ENCODE data around the gene SLC38A8.

Gene SLC38A8

GRCh38 chr16:84038469-84038868, 4.1 kb downstream of the SLC38A8 start:
- peaks cover 5% of the 10 kb centered on the region; the same call in 1 of the 2 replicates for H3K9me3 ChIP-seq (ENCODE audit: control insufficient read depth, insufficient read depth, low read length)
- peaks cover 4% of the 10 kb centered on the region; the same call in 1 of the 2 replicates for H3K4me1 ChIP-seq (ENCODE audit: insufficient read depth, low read length)
- no peak overlapping the region for H3K9ac ChIP-seq (ENCODE audit: low read depth, low read length)
- H3K36me3 ChIP-seq (ENCODE audit: insufficient read depth, low read length) = no peaks in the 10 kb centered on the region

DNA sequence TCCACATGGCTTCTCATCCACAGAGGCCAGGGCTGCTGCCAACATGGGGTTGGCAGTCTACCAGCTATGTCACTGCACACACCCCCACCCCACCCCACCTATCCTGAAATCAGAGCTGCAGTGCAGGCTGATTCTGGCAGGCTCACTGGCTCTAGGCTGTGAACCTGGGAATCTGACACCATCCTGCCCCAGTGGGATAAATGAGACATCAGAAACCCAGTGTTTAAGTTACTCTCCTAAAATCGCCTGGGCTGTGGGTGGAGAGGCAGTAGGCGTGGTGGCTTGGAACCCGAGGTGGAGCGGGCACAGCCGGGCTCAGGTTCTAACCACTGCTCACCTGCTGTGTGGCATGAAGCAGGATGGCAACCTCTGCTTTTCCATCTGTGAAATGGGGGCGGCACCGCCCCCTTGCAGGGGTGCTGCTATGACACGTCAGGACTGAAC, 5.6 kb downstream of the SLC38A8 start:
- H3K9me3 ChIP-seq (ENCODE audit: control insufficient read depth, insufficient read depth, low read length) = peaks cover 5% of the 10 kb centered on the region; the same call in 1 of the 2 replicates
- H3K9ac ChIP-seq (ENCODE audit: low read depth, low read length) = no peak overlapping the region
- H3K36me3 ChIP-seq (ENCODE audit: insufficient read depth, low read length) = no peaks in the 10 kb centered on the region
- H3K4me1 ChIP-seq (ENCODE audit: insufficient read depth, low read length) = no peaks in the 10 kb centered on the region

- H3K9ac ChIP-seq (ENCODE audit: low read depth, low read length) = no peak overlapping the region
- H3K9me3 ChIP-seq (ENCODE audit: control insufficient read depth, insufficient read depth, low read length) = peaks cover 5% of the 10 kb centered on the region; the same call in 1 of the 2 replicates
- no peaks in the 10 kb centered on the region for H3K4me1 ChIP-seq (ENCODE audit: insufficient read depth, low read length)
- no peaks in the 10 kb centered on the region for H3K36me3 ChIP-seq (ENCODE audit: insufficient read depth, low read length)
Observed at GRCh38 chr16:84036131-84036530, 6.5 kb downstream of the SLC38A8 start.

DNA sequence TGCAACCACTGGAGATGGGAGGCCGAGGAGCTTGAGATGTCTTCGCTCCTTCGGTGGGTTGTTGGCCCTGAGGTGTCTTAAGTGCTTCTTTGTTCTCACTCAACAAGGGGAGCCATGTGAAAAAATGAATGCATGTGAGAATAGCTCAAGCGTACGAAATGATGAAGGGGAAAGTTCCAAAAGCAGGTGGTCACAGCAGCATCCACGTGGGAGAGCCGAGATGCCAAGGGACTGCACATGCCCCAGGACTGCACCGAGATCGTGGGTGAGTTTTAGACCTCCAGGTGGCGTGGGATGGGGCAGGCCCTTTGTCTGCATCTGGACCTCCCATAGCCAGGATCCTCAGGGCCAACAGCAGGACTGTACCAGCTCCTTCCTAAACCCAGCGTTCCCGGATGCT, 8.1 kb downstream of the SLC38A8 start:
- no peaks in the 10 kb centered on the region for H3K36me3 ChIP-seq (ENCODE audit: insufficient read depth, low read length)
- H3K4me1 ChIP-seq (ENCODE audit: insufficient read depth, low read length) = no peaks in the 10 kb centered on the region
- H3K9me3 ChIP-seq (ENCODE audit: control insufficient read depth, insufficient read depth, low read length) = peaks cover 5% of the 10 kb centered on the region; the same call in 1 of the 2 replicates
- H3K9ac ChIP-seq (ENCODE audit: low read depth, low read length) = no peak overlapping the region

DNA sequence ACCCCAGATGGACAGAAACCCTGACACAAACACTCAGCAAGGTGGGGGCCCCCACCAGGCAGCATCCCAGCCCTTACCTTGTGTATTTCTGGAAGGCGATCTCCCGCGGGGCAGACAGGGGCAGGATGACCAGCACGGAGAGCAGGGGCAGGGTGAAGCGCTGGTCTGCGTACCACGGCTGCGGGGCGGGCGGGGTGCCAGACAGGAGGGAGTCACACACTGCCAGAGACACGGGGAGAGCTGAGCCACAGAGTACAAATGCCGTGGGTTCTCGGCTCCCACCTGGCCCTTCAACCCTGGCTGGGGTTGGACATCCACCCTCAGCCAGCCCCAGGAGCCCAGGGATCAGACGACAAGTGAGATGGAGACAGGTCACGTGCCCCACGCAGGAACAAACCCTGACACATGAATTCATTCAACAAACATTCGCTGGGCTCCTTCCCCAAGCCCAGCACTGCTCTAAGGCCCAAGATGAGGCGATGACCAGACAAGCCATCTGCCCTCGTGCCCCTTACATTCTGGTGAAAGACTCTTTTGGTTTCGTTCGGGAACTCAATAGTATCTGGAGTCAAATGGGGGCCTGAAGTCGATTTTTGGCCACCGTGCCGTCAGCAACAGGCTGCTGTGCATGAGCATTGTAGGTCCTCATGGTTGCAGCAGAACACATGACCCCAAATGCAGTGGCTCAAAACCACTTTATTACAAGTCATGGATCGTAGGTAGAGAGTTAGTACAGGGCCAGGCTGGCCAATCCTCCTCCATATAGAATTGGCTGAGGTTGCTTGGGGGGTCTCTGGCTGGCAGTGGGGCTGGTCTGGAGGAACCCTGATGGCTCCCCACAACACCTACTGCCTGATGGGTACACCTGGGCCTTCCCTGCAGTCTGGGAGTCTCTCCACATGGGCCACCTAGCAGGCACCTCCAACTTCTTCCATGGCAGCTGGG, 9.1 kb downstream of the SLC38A8 start:
- Histone ChIP-seq H3K9ac (ENCODE audit: low read depth, low read length) (no peak overlapping the region), H3K4me1 (ENCODE audit: insufficient read depth, low read length) (no peaks in the 10 kb centered on the region), H3K36me3 (ENCODE audit: insufficient read depth, low read length) (no peaks in the 10 kb centered on the region), H3K9me3 (ENCODE audit: control insufficient read depth, insufficient read depth, low read length) (peaks cover 5% of the 10 kb centered on the region; the same call in 1 of the 2 replicates)

DNA sequence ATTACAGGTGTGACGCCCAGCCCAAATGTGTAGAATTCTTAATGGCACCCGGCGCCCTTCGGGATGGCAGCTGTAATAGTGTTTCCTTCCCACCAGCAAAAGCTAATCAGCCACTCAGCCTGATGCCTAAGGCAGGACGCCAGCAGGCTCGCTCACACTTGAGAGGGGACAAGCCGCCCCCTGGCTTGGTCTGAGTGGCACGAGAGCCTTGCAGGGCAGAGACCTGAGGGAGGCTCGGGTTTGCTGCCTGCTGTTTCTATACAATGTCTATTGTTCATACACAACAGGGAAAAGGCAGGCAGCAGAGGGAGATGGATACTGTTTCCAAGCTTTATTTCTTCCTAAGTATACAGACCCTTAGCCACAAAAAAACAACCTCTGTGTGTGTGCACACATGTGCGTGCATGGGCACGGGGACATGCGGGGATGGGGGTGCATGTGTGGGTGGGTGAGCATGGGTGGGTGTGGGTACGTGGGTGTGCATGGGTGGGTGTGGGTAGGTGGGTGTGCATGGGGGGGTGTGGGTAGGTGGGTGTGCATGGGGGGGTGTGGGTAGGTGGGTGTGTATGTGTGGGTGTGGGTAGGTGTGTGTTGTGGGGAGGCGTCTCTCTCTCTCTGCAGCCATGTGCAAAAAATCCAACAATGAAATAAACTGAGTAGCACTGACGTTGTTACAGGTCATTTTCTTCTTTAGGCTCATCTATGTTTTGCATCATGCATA, 10.0 kb downstream of the SLC38A8 start:
- H3K9me3 ChIP-seq (ENCODE audit: control insufficient read depth, insufficient read depth, low read length) = peaks cover 5% of the 10 kb centered on the region; the same call in 1 of the 2 replicates
- no peaks in the 10 kb centered on the region for H3K4me1 ChIP-seq (ENCODE audit: insufficient read depth, low read length)
- H3K36me3 ChIP-seq (ENCODE audit: insufficient read depth, low read length) = no peaks in the 10 kb centered on the region
- H3K9ac ChIP-seq (ENCODE audit: low read depth, low read length) = no peak overlapping the region

GRCh38 chr16:84031556-84031955, 11.0 kb downstream of the SLC38A8 start:
- H3K9ac ChIP-seq (ENCODE audit: low read depth, low read length) = no peak overlapping the region
- H3K9me3 ChIP-seq (ENCODE audit: control insufficient read depth, insufficient read depth, low read length) = peaks cover 5% of the 10 kb centered on the region; the same call in 1 of the 2 replicates

GRCh38 chr16:84029297-84030047, 13.1 kb downstream of the SLC38A8 start:
- H3K9ac ChIP-seq (ENCODE audit: low read depth, low read length) = no peak overlapping the region
- H3K36me3 ChIP-seq (ENCODE audit: insufficient read depth, low read length) = no peaks in the 10 kb centered on the region
- H3K4me1 ChIP-seq (ENCODE audit: insufficient read depth, low read length) = no peaks in the 10 kb centered on the region
- no peaks in the 10 kb centered on the region for H3K9me3 ChIP-seq (ENCODE audit: control insufficient read depth, insufficient read depth, low read length)

More at GRCh38 chr16:84031556-84031955, 11.0 kb downstream of the SLC38A8 start:
- no peaks in the 10 kb centered on the region for H3K36me3 ChIP-seq (ENCODE audit: insufficient read depth, low read length)
- no peaks in the 10 kb centered on the region for H3K4me1 ChIP-seq (ENCODE audit: insufficient read depth, low read length)

DNA sequence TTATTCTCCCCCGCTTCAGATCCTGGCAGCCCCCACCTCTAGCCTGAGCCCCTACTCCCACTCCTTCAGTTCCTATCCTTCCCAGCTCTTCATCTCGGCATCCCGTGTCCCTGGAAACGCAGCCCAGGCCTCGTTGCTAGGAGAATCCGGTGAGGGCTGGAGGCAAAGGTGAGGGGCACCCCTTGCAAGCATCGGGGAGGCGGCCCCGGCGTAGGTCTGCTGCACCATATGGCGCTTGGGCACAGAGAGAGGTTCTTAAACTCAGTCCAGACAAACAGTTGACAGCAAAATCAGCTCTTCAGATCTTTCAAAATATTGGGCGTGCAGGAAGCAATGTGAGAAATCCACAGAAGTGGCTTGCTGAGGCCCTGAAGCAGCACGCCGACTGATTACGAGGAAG, 15.0 kb downstream of the SLC38A8 start:
- no peaks in the 10 kb centered on the region for H3K9me3 ChIP-seq (ENCODE audit: control insufficient read depth, insufficient read depth, low read length)
- no peak overlapping the region for H3K9ac ChIP-seq (ENCODE audit: low read depth, low read length)
- H3K4me1 ChIP-seq (ENCODE audit: insufficient read depth, low read length) = no peaks in the 10 kb centered on the region
- H3K36me3 ChIP-seq (ENCODE audit: insufficient read depth, low read length) = no peaks in the 10 kb centered on the region

DNA sequence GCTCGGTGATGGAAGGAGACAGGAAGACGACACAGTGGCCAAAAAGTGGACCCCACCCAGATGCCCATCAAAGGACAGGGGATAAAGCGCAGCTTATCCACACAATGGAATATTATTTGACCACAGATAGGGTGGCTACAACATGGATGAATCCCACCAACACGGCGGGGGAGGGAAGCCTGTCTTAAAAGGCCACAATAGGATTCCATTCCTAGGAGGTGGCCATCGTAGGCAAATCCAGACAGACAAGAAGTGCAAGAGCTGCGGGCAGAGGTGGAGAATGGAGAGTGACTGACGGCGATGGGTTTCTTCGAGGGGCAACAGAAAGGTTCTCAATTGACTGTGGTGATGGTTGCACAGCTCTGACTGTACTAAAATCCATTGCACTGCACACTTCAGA, 16.0 kb downstream of the SLC38A8 start:
- no peaks in the 10 kb centered on the region for H3K36me3 ChIP-seq (ENCODE audit: insufficient read depth, low read length)
- no peaks in the 10 kb centered on the region for H3K4me1 ChIP-seq (ENCODE audit: insufficient read depth, low read length)
- H3K9ac ChIP-seq (ENCODE audit: low read depth, low read length) = no peak overlapping the region
- peaks cover 8% of the 10 kb centered on the region; the same call in 1 of the 2 replicates for H3K9me3 ChIP-seq (ENCODE audit: control insufficient read depth, insufficient read depth, low read length)

- peaks cover 15% of the 10 kb centered on the region; the same call in 1 of the 2 replicates for H3K9me3 ChIP-seq (ENCODE audit: control insufficient read depth, insufficient read depth, low read length)
- no peaks in the 10 kb centered on the region for H3K4me1 ChIP-seq (ENCODE audit: insufficient read depth, low read length)
- no peaks in the 10 kb centered on the region for H3K36me3 ChIP-seq (ENCODE audit: insufficient read depth, low read length)
- no peak overlapping the region for H3K9ac ChIP-seq (ENCODE audit: low read depth, low read length)
Observed at GRCh38 chr16:84024854-84025253, 17.7 kb downstream of the SLC38A8 start.

- Histone ChIP-seq H3K9me3 (ENCODE audit: control insufficient read depth, insufficient read depth, low read length) (peaks cover 15% of the 10 kb centered on the region; the same call in 1 of the 2 replicates), H3K9ac (ENCODE audit: low read depth, low read length) (no peak overlapping the region), H3K4me1 (ENCODE audit: insufficient read depth, low read length) (no peaks in the 10 kb centered on the region), H3K36me3 (ENCODE audit: insufficient read depth, low read length) (no peaks in the 10 kb centered on the region)
Observed at GRCh38 chr16:84022644-84023043, 20.0 kb downstream of the SLC38A8 start.

DNA sequence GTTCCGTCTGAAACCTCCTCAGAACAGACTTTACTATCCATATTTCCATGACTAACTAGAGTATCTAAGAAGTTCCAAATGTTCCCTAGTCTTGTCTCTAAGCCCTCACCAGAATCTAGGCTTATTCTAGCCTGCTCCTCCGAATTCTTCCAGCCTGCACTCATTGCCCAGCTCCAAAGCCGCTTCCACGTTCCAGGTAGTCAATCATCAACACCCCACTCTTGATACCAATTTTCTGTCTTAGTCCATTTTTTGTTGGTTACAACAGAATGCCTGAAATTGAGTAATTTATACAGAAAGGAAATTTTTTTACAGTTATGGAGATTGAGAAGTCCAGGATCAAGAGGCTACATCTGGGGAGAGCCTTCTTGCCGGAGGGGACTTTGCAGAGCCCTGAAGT, 21.1 kb downstream of the SLC38A8 start:
- H3K4me1 ChIP-seq (ENCODE audit: insufficient read depth, low read length) = no peaks in the 10 kb centered on the region
- H3K36me3 ChIP-seq (ENCODE audit: insufficient read depth, low read length) = no peaks in the 10 kb centered on the region
- H3K9ac ChIP-seq (ENCODE audit: low read depth, low read length) = no peak overlapping the region
- H3K9me3 ChIP-seq (ENCODE audit: control insufficient read depth, insufficient read depth, low read length) = peaks cover 15% of the 10 kb centered on the region; the same call in 1 of the 2 replicates

DNA sequence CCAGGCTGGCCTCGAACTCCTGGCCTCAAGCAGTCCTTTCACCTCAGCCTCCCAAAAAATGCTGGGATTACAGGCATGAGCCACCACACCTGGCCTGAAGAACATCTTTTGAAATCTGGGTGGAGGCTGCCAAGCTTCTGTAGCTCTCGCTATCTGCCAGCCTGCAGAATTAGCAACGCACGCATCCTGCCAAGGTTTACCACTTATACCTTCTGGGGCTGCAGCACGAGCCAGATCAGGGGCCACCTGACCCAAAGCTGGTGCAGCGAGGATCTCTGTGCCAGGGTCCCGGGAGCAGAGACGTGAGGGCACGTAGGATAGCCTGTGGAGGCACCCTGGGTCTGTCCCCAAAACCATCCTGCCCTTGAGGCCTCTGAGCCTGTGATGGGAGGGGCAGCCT, 22.2 kb downstream of the SLC38A8 start:
- peaks cover 15% of the 10 kb centered on the region; the same call in 1 of the 2 replicates for H3K9me3 ChIP-seq (ENCODE audit: control insufficient read depth, insufficient read depth, low read length)
- H3K36me3 ChIP-seq (ENCODE audit: insufficient read depth, low read length) = no peaks in the 10 kb centered on the region
- H3K4me1 ChIP-seq (ENCODE audit: insufficient read depth, low read length) = no peaks in the 10 kb centered on the region
- no peak overlapping the region for H3K9ac ChIP-seq (ENCODE audit: low read depth, low read length)
